ENCODE results near the gene KLF2.

Gene KLF2

DNA sequence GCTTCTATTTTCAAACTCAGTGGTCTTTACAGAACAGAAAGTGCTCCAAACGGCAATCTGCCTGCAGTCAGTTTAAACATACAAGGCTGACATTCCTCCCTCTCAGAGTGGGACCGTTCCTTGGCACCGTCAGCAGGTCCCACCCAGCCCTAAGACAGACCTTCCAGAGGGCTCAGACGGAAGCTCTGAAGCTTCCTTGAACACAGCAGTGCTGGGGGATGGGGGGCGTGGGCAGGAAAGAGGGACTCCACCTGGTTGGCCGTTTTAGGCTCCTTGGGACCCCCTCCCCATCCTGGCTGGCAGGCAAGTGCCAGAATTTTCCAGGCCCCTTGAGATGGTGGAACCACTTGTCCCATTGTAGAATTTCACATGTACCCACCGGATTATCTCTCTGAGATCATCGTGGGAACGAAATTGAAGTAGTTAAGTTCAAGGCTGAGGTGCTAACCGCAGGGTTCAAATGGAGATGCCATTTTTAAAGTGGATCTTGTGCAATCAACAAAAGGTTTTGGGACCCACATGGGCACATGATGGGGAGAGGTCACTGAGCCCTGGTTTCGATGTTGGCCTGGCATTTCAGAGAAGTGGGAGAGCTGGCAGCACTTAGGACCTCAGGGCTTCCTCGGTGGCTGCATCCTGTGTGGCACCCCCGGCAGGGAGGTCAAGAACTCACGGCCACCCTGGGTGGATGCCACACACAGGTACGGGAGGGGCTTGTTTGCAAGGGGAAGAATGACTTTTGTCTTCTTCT lies 46.2 kb downstream of the KLF2 start:
- H3K27me3 ChIP-seq: no peaks in the 10 kb centered on the region
- peaks cover 14% of the 10 kb centered on the region for H3K36me3 ChIP-seq
- peak overlapping the region; percentile 44 to 51 for H3K4me3 ChIP-seq (ENCODE audit: low read depth in 1 of 2, low read length in 1 of 2)
- TF ChIP-seq, protein P1, sequence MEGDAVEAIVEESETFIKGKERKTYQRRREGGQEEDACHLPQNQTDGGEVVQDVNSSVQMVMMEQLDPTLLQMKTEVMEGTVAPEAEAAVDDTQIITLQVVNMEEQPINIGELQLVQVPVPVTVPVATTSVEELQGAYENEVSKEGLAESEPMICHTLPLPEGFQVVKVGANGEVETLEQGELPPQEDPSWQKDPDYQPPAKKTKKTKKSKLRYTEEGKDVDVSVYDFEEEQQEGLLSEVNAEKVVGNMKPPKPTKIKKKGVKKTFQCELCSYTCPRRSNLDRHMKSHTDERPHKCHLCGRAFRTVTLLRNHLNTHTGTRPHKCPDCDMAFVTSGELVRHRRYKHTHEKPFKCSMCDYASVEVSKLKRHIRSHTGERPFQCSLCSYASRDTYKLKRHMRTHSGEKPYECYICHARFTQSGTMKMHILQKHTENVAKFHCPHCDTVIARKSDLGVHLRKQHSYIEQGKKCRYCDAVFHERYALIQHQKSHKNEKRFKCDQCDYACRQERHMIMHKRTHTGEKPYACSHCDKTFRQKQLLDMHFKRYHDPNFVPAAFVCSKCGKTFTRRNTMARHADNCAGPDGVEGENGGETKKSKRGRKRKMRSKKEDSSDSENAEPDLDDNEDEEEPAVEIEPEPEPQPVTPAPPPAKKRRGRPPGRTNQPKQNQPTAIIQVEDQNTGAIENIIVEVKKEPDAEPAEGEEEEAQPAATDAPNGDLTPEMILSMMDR (IDR thresholded peaks at IDR 0.05): no peak
- peaks cover 71 to 73% of the 10 kb centered on the region in 2 experiments for H3K4me1 ChIP-seq (ENCODE audit: control insufficient read depth in 1 of 2, insufficient read depth in 1 of 2, low read depth in 1 of 2, low read length in 1 of 2)
- no peaks in the 10 kb centered on the region for H3K9me3 ChIP-seq
- H3K27ac ChIP-seq: peak overlapping the region; percentile 91

DNA sequence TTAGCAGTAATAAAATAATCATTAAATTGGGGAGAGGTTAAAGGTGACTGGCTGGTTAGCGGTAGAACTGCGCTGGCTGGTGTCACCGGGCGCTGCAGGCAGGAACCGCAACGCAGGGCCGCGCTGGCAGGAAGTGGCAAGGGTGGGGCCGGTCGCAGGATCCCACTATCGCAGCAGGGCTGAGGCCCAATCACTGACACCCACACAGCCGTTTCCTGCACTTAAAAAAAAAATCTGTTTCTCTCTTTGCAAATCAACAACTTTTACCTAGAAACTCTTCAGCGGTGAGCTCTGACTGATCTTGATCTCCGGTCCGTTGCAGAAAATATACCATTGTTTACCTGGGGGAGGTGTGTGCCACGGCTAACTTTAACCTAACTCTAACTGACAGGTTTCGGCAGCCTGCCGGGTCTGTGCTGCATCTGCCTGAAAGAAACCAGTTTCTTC lies 46.9 kb downstream of the KLF2 start:
- TF ChIP-seq, protein P1 (IDR thresholded peaks at IDR 0.05): no peak
- H3K36me3 ChIP-seq: peaks cover 21% of the 10 kb centered on the region
- H3K4me1 ChIP-seq (ENCODE audit: control insufficient read depth in 1 of 2, insufficient read depth in 1 of 2, low read depth in 1 of 2, low read length in 1 of 2): peaks cover 64 to 66% of the 10 kb centered on the region in 2 experiments
- peak overlapping the region; percentile 91 for H3K27ac ChIP-seq
- H3K4me3 ChIP-seq (ENCODE audit: low read depth in 1 of 2, low read length in 1 of 2): peak overlapping the region; percentile 44 to 51
- no peaks in the 10 kb centered on the region for H3K27me3 ChIP-seq
- H3K9me3 ChIP-seq: no peaks in the 10 kb centered on the region

DNA sequence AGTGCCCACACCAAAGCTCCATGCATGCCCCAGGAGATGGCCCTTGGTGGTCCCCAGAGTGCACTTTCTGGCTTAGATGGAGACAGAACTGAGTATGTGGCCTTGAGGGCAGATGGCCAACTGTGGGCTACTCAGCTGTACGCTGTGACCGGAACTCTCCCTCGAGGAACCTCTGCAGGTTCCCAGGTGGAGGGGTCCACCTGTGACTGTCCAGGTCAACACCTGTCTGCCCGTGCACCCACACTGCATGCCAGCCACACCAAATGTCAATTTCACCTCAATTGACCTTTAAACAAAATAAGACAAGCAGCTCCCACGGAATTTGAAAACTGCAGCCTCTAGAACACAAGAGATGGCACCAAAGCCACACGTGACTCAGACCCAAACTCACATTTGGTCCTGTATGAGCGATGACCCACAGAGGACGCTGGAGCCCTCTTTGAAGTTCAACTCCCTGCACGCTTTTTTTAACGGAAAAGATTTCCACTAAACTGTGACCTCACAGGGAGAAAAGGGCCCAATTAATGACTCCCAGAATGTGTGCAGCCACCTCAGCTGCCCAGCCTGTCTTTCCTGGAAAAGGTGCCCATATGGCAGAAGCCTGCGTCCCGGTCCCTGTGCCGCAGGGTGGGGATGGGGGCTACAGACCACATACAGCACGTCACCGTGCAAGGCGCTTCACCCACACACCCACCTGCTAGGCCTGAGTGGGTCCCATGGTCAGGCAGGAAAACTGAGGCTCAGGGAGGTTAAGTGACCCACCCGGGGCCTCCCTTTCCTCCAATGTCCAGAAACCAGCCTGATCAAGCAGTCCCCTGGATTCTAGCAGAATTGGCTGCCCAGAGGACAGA lies 47.7 kb downstream of the KLF2 start:
- peak overlapping the region; percentile 91 for H3K27ac ChIP-seq
- no peaks in the 10 kb centered on the region for H3K27me3 ChIP-seq
- no peaks in the 10 kb centered on the region for H3K9me3 ChIP-seq
- H3K4me1 ChIP-seq (ENCODE audit: control insufficient read depth in 1 of 2, insufficient read depth in 1 of 2, low read depth in 1 of 2, low read length in 1 of 2): peaks cover 57 to 59% of the 10 kb centered on the region in 2 experiments
- TF ChIP-seq, protein P1 (IDR thresholded peaks at IDR 0.05): no peak
- peak overlapping the region; percentile 44 to 51 for H3K4me3 ChIP-seq (ENCODE audit: low read depth in 1 of 2, low read length in 1 of 2)
- H3K36me3 ChIP-seq: peaks cover 29% of the 10 kb centered on the region

DNA sequence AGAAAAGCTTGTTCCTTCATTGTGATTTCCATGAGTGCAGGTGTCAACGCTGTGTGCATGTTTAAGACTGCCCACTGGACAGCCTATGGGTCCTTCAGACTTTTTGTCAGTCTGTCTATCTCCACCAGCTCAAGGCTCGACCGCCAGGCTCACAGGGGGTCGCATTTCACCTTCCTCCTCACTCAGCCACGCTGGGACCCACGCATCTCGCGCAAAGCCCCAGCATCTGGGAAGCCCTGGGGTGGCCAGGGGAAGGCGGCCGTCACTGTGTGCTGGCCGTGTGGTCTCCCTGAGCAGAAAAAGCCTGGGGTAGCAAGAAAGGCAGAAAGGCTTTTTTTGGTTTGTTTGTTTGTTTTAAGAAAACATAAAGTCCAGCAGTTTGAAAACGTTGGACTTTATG lies 48.5 kb downstream of the KLF2 start:
- Histone ChIP-seq H3K9me3 (no peaks in the 10 kb centered on the region), H3K36me3 (peaks cover 37% of the 10 kb centered on the region), H3K27me3 (no peaks in the 10 kb centered on the region), H3K4me1 (ENCODE audit: control insufficient read depth in 1 of 2, insufficient read depth in 1 of 2, low read depth in 1 of 2, low read length in 1 of 2) (peaks cover 49 to 51% of the 10 kb centered on the region in 2 experiments), H3K27ac (peak overlapping the region; percentile 91), H3K4me3 (ENCODE audit: low read depth in 1 of 2, low read length in 1 of 2) (no peak overlapping the region)
- TF ChIP-seq, protein P1 (IDR thresholded peaks at IDR 0.05): no peak

DNA sequence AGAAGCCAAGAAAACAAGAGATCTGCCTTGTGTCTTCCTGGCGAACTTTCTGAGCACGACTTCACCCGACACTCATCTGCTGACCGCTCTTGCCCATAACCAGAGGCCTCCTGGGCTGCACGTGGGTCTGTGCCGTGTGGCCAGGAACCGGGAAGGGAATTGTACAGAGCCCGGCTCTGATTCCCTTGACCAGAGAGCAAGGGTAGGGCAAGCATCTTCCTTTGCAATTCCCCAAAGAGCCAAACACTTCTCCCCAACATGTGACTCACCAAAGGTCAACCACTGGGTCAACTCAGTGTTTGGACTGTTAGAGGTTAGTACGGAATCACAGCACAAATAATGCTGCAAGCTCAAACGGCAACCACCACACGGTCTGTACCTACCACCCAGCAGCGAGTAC lies 48.9 kb downstream of the KLF2 start:
- peaks cover 44 to 46% of the 10 kb centered on the region in 2 experiments for H3K4me1 ChIP-seq (ENCODE audit: control insufficient read depth in 1 of 2, insufficient read depth in 1 of 2, low read depth in 1 of 2, low read length in 1 of 2)
- no peaks in the 10 kb centered on the region for H3K9me3 ChIP-seq
- TF ChIP-seq, protein P1 (IDR thresholded peaks at IDR 0.05): no peak
- H3K36me3 ChIP-seq: peaks cover 37% of the 10 kb centered on the region
- peak overlapping the region; percentile 5 for H3K27ac ChIP-seq
- H3K4me3 ChIP-seq (ENCODE audit: low read depth in 1 of 2, low read length in 1 of 2): no peak overlapping the region
- H3K27me3 ChIP-seq: no peaks in the 10 kb centered on the region
